Measurements from ENCODE around the gene GCNT2. TPM values are rescaled to one million over a fixed set of nuclear protein-coding genes. Genes with fewer than 3 reads are reported as not detected.
"Not testable (repeated sequence)": the region's sequence is repeated elsewhere in the genome, so short reads cannot be mapped to it uniquely, and the experiment has no call there.

Gene GCNT2
- total and polyA plus RNA-seq, 2 of the 8 experiments (the other 6 are each of a cell fraction or from before 2014, with no cell fraction given) = 19.3 to 52.5 TPM

- TF ChIP-seq SIX5 (IDR thresholded peaks at IDR 0.05; ENCODE audit: low read depth, low read length) = no peak
- no peak for TF ChIP-seq ATF3 (IDR thresholded peaks at IDR 0.05; ENCODE audit: insufficient read depth, low read depth, low read length)
- no peak for TF ChIP-seq TCF12 (IDR thresholded peaks at IDR 0.05; ENCODE audit: low read depth, low read length)
- no peak for TF ChIP-seq ASH2L (IDR thresholded peaks at IDR 0.05; ENCODE audit: low read length)
- TF ChIP-seq BACH1 (IDR thresholded peaks at IDR 0.05; ENCODE audit: low read length) = no peak
- TF ChIP-seq GTF2F1 (IDR thresholded peaks at IDR 0.05; ENCODE audit: borderline replicate concordance, low read depth, low read length) = no peak
- no peak for TF ChIP-seq SP2 (IDR thresholded peaks at IDR 0.05; ENCODE audit: low read length)
- no peak for TF ChIP-seq HDAC2 (IDR thresholded peaks at IDR 0.05; ENCODE audit: borderline replicate concordance in 1 of 2, low read depth in 2 of 2, low read length in 2 of 2)
These were observed 77.9 kb downstream of the GCNT2 start (continued) for GRCh38 chr6:10599046-10599445.

GRCh38 chr6:10600681-10601080 lies 79.5 kb downstream of the GCNT2 start:
- H4K20me1 ChIP-seq (replicated peaks in 1 of 2; ENCODE audit: control insufficient read depth in 1 of 2, insufficient read depth in 2 of 2, low read length in 2 of 2); H3K36me3 ChIP-seq (ENCODE audit: control insufficient read depth in 2 of 4, insufficient read depth in 4 of 4, low read length in 3 of 4); POLR2A ChIA-PET (ENCODE audit: partially characterized antibody); H3K56ac ChIP-seq (replicated peaks; ENCODE audit: insufficient read length, low read depth, low read length); H3K23me2 ChIP-seq (ENCODE audit: low read depth, low read length); H2BK120ac ChIP-seq (replicated peaks; ENCODE audit: low read depth, low read length); H2BK15ac ChIP-seq (ENCODE audit: low read length); H2BK5ac ChIP-seq (ENCODE audit: low read depth, low read length); H3K27ac ChIP-seq (ENCODE audit: low read depth, low read length); H3K18ac ChIP-seq (ENCODE audit: extremely low read depth, low read length); FAIRE-seq; H3K9me3 ChIP-seq (ENCODE audit: insufficient read depth in 2 of 2, low read depth in 1 of 2, low read length in 1 of 2); DNase-seq (ENCODE audit: low read depth in 1 of 2, low spot score in 2 of 2); H4K91ac ChIP-seq (replicated peaks; ENCODE audit: insufficient read length, low read length); H3K23ac ChIP-seq (ENCODE audit: insufficient read length); H3K9ac ChIP-seq (replicated peaks in 1 of 4; ENCODE audit: extremely low read depth in 1 of 4, low read depth in 3 of 4, low read length in 3 of 4); H3K14ac ChIP-seq (ENCODE audit: insufficient read length); H3K79me1 ChIP-seq (ENCODE audit: low read depth, low read length); H2BK12ac ChIP-seq (ENCODE audit: low read depth, low read length); H4K8ac ChIP-seq (ENCODE audit: extremely low read depth, insufficient read depth, low read length); H3K4me2 ChIP-seq (ENCODE audit: insufficient read depth in 1 of 2, low read depth in 2 of 2, low read length in 2 of 2); H2AFZ ChIP-seq (ENCODE audit: low read length); H3K27me3 ChIP-seq (replicated peaks in 1 of 4; ENCODE audit: control insufficient read depth in 3 of 4, extremely low read depth in 1 of 4, insufficient read depth in 3 of 4, low read length in 3 of 4); H2BK20ac ChIP-seq (ENCODE audit: low read length); H4K5ac ChIP-seq (ENCODE audit: insufficient read length, low read depth, low read length); H3K4me3 ChIP-seq (ENCODE audit: extremely low read depth in 1 of 4, insufficient read depth in 2 of 4, low read depth in 3 of 4, low read length in 4 of 4); H2AK5ac ChIP-seq (ENCODE audit: low read depth, low read length); H3K4ac ChIP-seq (replicated peaks; ENCODE audit: insufficient read length, low read depth, low read length); CTCF ChIA-PET (ENCODE audit: partially characterized antibody): not testable (repeated sequence)
- Histone ChIP-seq H3K79me2 (ENCODE audit: control insufficient read depth in 1 of 2, insufficient read depth in 2 of 2, low read length in 2 of 2) (peaks cover 11 to 85% of the 10 kb centered on the region in 2 experiments), H3K4me1 (replicated peaks in 1 of 4; ENCODE audit: control insufficient read depth in 3 of 4, insufficient read depth in 4 of 4, low read length in 3 of 4) (peaks cover 2 to 20% (median 12%) of the 10 kb centered on the region in 4 experiments)
- 97% methylated on average over 5 of the region's 5 CpGs; no CpG with 5 or more reads in 1 of the 2 experiments for WGBS, 2 experiments (ENCODE audit: extremely low coverage in 1 of 2, insufficient coverage in 1 of 2, insufficient read length in 1 of 2, insufficient replicate concordance in 2 of 2, low coverage in 1 of 2, low lambda C conversion rate in 2 of 2, missing lambda C conversion rate in 1 of 2)
